Heart left ventricle (tissue), 16 donors: Measurements from ENCODE around the gene SLC6A2. TPM values are rescaled to one million over a fixed set of nuclear protein-coding genes. Genes with fewer than 3 reads are reported as not detected.

Experiments
- ATAC-seq, 4 donors: fragments of 200-7000 bp; cut with Tn5 transposase; one replicate each; pipeline ENCODE4 v1.9.1; 2020 to 2022; ENCODE audit warnings: moderate library complexity in 4 of 4, mild to moderate bottlenecking in 3 of 4, moderate number of reproducible peaks in 1 of 4
- DNase-seq, 5 donors: peaks; one replicate each; pipeline ENCODE4 v3.0.0-alpha.2; 2020
- H3K27ac ChIP-seq, 12 donors: fragments of 200-600 bp; sonication (generic) in 4 of 12; one replicate each; pipeline versions ENCODE4 v1.5.0 to v1.8.0; 2016 to 2022; ENCODE audit warnings: mild to moderate bottlenecking in 2 of 12
- H3K27me3 ChIP-seq, 9 donors: fragments of 200-600 bp; sonication (generic) in 2 of 9; one replicate each; pipeline versions ENCODE4 v1.5.1 to v1.8.0; 2016 to 2022; ENCODE audit warnings: mild to moderate bottlenecking in 3 of 9
- H3K36me3 ChIP-seq, 9 donors: fragments of 200-600 bp; sonication (generic) in 2 of 9; one replicate each; pipeline versions ENCODE4 v1.5.0 to v1.8.0; 2018 to 2022; ENCODE audit warnings: mild to moderate bottlenecking in 2 of 9
- H3K4me1 ChIP-seq, 12 donors: fragments of 200-600 bp; sonication (generic) in 4 of 12; one replicate each; pipeline versions ENCODE4 v1.5.0 to v1.8.0; 2016 to 2022; ENCODE audit warnings: mild to moderate bottlenecking in 3 of 12
- H3K4me3 ChIP-seq, 12 donors: fragments of 200-600 bp; sonication (generic) in 4 of 12; one replicate each; pipeline versions ENCODE4 v1.5.0 to v1.8.0; 2017 to 2022; ENCODE audit warnings: mild to moderate bottlenecking in 9 of 12, moderate library complexity in 4 of 12
- H3K9me3 ChIP-seq, 12 donors: fragments of 200-600 bp; sonication (generic) in 4 of 12; one replicate each; pipeline versions ENCODE4 v1.5.0 to v1.8.0; 2016 to 2022; ENCODE audit warnings: mild to moderate bottlenecking in 1 of 12
- CTCF ChIP-seq, 12 donors: fragments of 200-600 bp; sonication (generic) in 4 of 12; IDR thresholded peaks; one replicate each; pipeline versions ENCODE4 v1.5.0 to v1.8.0; 2018 to 2022; ENCODE audit warnings: antibody characterized with exemption in 12 of 12, mild to moderate bottlenecking in 5 of 12
- POLR2A ChIP-seq, 2 donors: fragments of 450-650 bp; IDR thresholded peaks; one replicate each; pipeline ENCODE4 v1.6.1; 2017; ENCODE audit warnings: antibody characterized with exemption in 2 of 2, mild to moderate bottlenecking in 2 of 2, moderate library complexity in 2 of 2
- WGBS, 4 donors: extraction: QIAGEN DNeasy Blood & Tissue Kit in 2 of 4; methylation state at CpG; one replicate each; pipeline versions ENCODE4 v1.1.5 to v1.1.7; 2013 to 2018; 5-methylcytosine and 5-hydroxymethylcytosine counted together
- intact Hi-C, 10 donors: fragments of 100-400 bp; cut with DNase I; formaldehyde crosslinking; loops; one replicate each; pipeline versions ENCODE4 v1.11.1 to v1.14.2; 2022
- polyA plus RNA-seq, 2 donors: library from polyadenylated mRNA; stranded (reverse); fragments of 200-250 nt; gene quantifications; one replicate each; pipeline ENCODE4 v1.2.3, GENCODE V29; 2013
- total RNA-seq, 9 donors: library from RNA; depleted of rRNA in 2 of 9; stranded (reverse); fragments of >200 nt in 2 of 9; fragmentation: NEBNext Ultra II Directional in 3 of 9; extraction: Animal tissue kit (Norgen Biotek cat#: 25700) in 3 of 9; gene quantifications; one replicate each; pipeline versions ENCODE4 v1.1.0 to v1.2.4, GENCODE V29; 2016 to 2023
- donor health status: ischemic (EF 13 %, LVEDD 7.1; RV severe dilation, severe dysfunction).
- donor health status: healthy with polysubstance abuse.
- donor health status: DM: no; HTN: yes; CAD: no.
- donor health status: DM: no; HTN: no; CAD: no.
- donor health status: ischemic (EF 25% LVEDD 6.9; RV normal size, moderate dysfunction).
- donor health status: ischemic (EF 25% LVEDD 5.7; RV mildly dilated, moderate dysfunction).
- donor health status: healthy.
- donor health status: DM: yes; HTN: yes; CAD: no.
- donor health status: ischemic (EF 35%, LVEDD 5.7; RV mildly dilated, moderate dysfunction).
- donor health status: nonischemic (EF 11% LVEDD 7.7; RV severe dilation, severe dysfunction).
- donor health status: DM: yes; HTN: yes; CAD: no.
- donor health status: PGD.
- donor health status: ischemic (EF 29% LVEDD 5.4; RV normal size, mild dysfunction).
- donor health status: nonischemic (EF 23%, LVEDD 6.1; RV moderate dilation, normal function).

Gene SLC6A2
- total and polyA plus RNA-seq, 11 donors: 0.18 TPM; not detected in 10

DNA sequence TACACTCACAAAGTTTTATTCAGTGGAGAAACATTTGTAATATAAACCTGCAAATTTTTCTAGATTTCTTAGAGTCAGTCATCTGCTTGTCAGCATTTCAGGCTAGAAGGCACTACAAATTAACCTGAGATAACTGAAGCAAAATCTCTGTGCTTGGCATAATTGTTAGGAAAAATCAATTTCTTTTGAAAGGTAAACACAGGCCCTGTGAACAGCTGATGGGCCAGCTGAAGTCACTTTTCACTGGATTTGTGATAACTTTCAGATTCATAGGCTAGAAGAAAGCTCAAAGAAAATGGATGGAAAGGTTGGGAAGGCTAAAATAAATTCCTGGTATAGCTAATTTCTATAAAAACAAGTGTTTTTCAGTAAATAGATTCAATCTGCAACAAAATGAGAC is 34.0 kb upstream of the SLC6A2 start:
- Histone ChIP-seq H3K9me3 (no peaks in the 10 kb centered on the region), H3K4me3 (no peak overlapping the region), H3K36me3 (no peaks in the 10 kb centered on the region), H3K4me1 (no peaks in the 10 kb centered on the region), H3K27ac (no peak overlapping the region), H3K27me3 (no peaks in the 10 kb centered on the region)
- TF ChIP-seq POLR2A (IDR thresholded peaks at IDR 0.05) (no peak), CTCF (IDR thresholded peaks at IDR 0.05) (no peak)
- ATAC-seq: no peak
- no peak for DNase-seq
- intact Hi-C loops: no loop called here

GRCh38 chr16:55622272-55622671 is 33.5 kb upstream of the SLC6A2 start:
- Histone ChIP-seq H3K27me3 (no peaks in the 10 kb centered on the region), H3K27ac (no peak overlapping the region), H3K9me3 (no peaks in the 10 kb centered on the region), H3K4me1 (no peaks in the 10 kb centered on the region), H3K36me3 (no peaks in the 10 kb centered on the region), H3K4me3 (no peak overlapping the region)
- intact Hi-C loops: no loop called here
- 82 to 96% (median 88%) methylated on average over 3 of the region's 3 CpGs for WGBS, 4 donors
- TF ChIP-seq CTCF (IDR thresholded peaks at IDR 0.05): no peak
- ATAC-seq (no peak), DNase-seq (no peak)

- TF ChIP-seq CTCF (IDR thresholded peaks at IDR 0.05) (peak in 4 of 12 donors; percentile 8 to 20 (median 14)), POLR2A (IDR thresholded peaks at IDR 0.05) (no peak)
- Histone ChIP-seq H3K4me3 (no peak overlapping the region), H3K4me1 (no peaks in the 10 kb centered on the region), H3K9me3 (no peaks in the 10 kb centered on the region), H3K27me3 (no peaks in the 10 kb centered on the region), H3K36me3 (no peaks in the 10 kb centered on the region), H3K27ac (no peak overlapping the region)
- 31 to 47% (median 33%) methylated on average over 8 of the region's 8 CpGs for WGBS, 4 donors
- intact Hi-C loops: no loop called here
- ATAC-seq: no peak
- DNase-seq: no peak
Measured at GRCh38 chr16:55622930-55623561, 32.7 kb upstream of the SLC6A2 start.

GRCh38 chr16:55623640-55624039 is 32.1 kb upstream of the SLC6A2 start:
- H3K36me3 ChIP-seq: no peaks in the 10 kb centered on the region
- no peak for DNase-seq
- TF ChIP-seq CTCF (IDR thresholded peaks at IDR 0.05) (no peak), POLR2A (IDR thresholded peaks at IDR 0.05) (no peak)

More at GRCh38 chr16:55623640-55624039, 32.1 kb upstream of the SLC6A2 start:
- 69 to 98% (median 87%) methylated on average over 2 of the region's 2 CpGs for WGBS, 4 donors
- no peak overlapping the region for H3K27ac ChIP-seq
- H3K9me3 ChIP-seq: no peaks in the 10 kb centered on the region
- H3K27me3 ChIP-seq: no peaks in the 10 kb centered on the region
- H3K4me3 ChIP-seq: no peak overlapping the region
- H3K4me1 ChIP-seq: no peaks in the 10 kb centered on the region
- no peak for ATAC-seq
- intact Hi-C loops: no loop called here
